ENCODE results near the gene CFAP45. TPM values are rescaled to one million over a fixed set of nuclear protein-coding genes. Genes with fewer than 3 reads are reported as not detected.
A peak's percentile ranks its signal among the peaks of the same experiment; 100 is the strongest.

CFAP45 gene
- total and polyA plus RNA-seq, 2 experiments from 2014 or later = 0.36 TPM; not detected in 1

DNA sequence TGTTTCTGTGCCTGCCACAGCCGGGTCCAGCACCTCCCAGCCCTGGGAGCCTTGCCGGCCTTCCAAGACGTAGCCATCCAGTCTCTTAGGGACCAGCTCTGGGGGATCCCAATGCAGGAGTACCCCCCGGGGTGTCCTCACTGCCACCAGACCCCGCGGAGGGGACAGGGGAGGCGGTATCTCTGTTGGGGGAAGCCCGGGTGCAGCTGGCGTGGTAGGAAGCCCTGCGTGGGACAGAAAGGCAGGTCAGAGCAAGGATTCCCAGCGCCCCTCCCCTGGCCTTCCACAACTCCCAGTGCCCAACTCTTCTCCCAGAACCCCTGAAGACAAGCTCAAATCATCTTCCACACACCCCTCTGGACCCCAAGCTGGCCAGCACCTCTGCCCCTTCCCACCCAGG, 30.3 kb upstream of the CFAP45 start:
- H3K27ac ChIP-seq (ENCODE audit: low read depth) = no peak overlapping the region
- no peaks in the 10 kb centered on the region for H3K4me1 ChIP-seq (ENCODE audit: insufficient read depth)
- no peak overlapping the region for H2AFZ ChIP-seq
- TF ChIP-seq CREB1 (CRISPR knock-in tag; IDR thresholded peaks at IDR 0.05; ENCODE audit: low read depth) (no peak), EZH2 (IDR thresholded peaks at IDR 0.05; ENCODE audit: low read depth, unreplicated experiment) (no peak), POLR2AphosphoS5 (IDR thresholded peaks at IDR 0.05; ENCODE audit: low read depth) (no peak)
- TF ChIP-seq, protein P1, sequence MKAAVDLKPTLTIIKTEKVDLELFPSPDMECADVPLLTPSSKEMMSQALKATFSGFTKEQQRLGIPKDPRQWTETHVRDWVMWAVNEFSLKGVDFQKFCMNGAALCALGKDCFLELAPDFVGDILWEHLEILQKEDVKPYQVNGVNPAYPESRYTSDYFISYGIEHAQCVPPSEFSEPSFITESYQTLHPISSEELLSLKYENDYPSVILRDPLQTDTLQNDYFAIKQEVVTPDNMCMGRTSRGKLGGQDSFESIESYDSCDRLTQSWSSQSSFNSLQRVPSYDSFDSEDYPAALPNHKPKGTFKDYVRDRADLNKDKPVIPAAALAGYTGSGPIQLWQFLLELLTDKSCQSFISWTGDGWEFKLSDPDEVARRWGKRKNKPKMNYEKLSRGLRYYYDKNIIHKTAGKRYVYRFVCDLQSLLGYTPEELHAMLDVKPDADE (IDR thresholded peaks at IDR 0.05) = no peak
- H3K36me3 ChIP-seq (ENCODE audit: insufficient read depth) = 0 out of 2 replicates have a peak, but pooled peaks cover 5% of the 10 kb centered on the region
- no peaks in the 10 kb centered on the region; the same call in 1 of the 2 replicates for H4K20me1 ChIP-seq (replicated peaks; ENCODE audit: insufficient read depth)
- H3K79me2 ChIP-seq (replicated peaks; ENCODE audit: insufficient read depth) = no peaks in the 10 kb centered on the region
- ATAC-seq (no peak), DNase-seq (ENCODE audit: low spot score) (no peak)
- Mint-ChIP-seq H3K36me3 (ENCODE audit: low read depth) (peaks cover 48% of the 10 kb centered on the region), H3K9me3 (no peaks in the 10 kb centered on the region; the same call in 1 of the 3 replicates), H3K27me3 (ENCODE audit: insufficient read depth, low read depth, poor library complexity) (peaks cover 10% of the 10 kb centered on the region), H3K4me1 (peaks cover 16% of the 10 kb centered on the region), H3K4me3 (no peak overlapping the region), H3K27ac (no peak overlapping the region)
- H3K4me3 ChIP-seq = no peak overlapping the region
- H3K4me2 ChIP-seq = no peak overlapping the region
- H3F3A ChIP-seq (replicated peaks; ENCODE audit: low read depth) = no peaks in the 10 kb centered on the region; the same call in 1 of the 2 replicates
- H3K9me2 ChIP-seq (ENCODE audit: insufficient read depth) = no peaks in the 10 kb centered on the region
- peaks cover 2% of the 10 kb centered on the region; the same call in 1 of the 2 replicates for H3K27me3 ChIP-seq (ENCODE audit: insufficient read depth)

DNA sequence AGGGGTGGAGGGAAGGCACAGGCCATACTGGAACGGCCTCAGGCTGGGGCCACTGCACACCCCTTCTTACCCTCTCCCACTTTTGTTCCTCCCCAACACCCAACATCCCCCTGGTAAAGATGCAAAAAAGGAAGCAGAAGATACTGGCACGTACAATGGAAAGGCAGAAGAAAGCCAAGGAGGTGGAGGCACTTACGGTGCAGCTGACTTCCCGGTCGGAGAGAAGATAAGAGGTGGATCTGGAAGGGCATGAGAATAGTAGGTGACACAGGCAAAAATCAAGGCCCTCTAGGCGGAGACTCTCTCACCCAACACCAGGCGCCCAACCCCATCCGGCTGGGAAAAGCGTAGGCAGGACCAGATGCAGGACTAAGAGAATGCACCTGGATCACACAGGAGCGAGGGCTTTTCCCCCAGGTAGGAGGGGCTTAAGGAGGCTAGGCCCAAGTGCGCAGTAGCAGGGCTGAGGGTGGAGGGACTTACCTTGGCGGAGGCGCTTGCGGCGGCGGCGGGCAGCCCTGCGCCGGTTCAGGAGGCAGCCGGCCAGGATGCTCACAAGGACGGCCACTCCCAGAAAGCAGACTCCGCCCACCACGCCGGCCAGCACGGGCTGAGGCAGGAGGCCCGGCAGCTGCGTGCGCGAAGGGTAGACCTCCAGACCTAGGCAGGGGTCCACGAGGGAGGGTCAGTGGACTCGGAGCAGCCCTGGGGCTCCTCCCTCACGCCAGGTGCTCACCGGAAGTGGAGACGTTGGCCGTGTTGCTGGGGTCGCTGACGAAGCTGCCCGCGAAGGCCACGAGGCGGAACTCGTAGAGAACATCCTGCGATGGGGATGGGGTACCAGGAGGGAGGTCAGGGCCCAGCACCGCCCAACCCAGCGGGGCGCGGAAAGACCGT, 29.4 kb upstream of the CFAP45 start:
- H3F3A ChIP-seq (replicated peaks; ENCODE audit: low read depth) = no peaks in the 10 kb centered on the region; the same call in 1 of the 2 replicates
- Mint-ChIP-seq H3K27ac (no peak overlapping the region), H3K4me3 (no peak overlapping the region), H3K36me3 (ENCODE audit: low read depth) (peaks cover 42% of the 10 kb centered on the region), H3K9me3 (no peaks in the 10 kb centered on the region; the same call in 1 of the 3 replicates), H3K4me1 (peaks cover 16% of the 10 kb centered on the region), H3K27me3 (ENCODE audit: insufficient read depth, low read depth, poor library complexity) (peaks cover 16% of the 10 kb centered on the region)
- TF ChIP-seq, protein P2, sequence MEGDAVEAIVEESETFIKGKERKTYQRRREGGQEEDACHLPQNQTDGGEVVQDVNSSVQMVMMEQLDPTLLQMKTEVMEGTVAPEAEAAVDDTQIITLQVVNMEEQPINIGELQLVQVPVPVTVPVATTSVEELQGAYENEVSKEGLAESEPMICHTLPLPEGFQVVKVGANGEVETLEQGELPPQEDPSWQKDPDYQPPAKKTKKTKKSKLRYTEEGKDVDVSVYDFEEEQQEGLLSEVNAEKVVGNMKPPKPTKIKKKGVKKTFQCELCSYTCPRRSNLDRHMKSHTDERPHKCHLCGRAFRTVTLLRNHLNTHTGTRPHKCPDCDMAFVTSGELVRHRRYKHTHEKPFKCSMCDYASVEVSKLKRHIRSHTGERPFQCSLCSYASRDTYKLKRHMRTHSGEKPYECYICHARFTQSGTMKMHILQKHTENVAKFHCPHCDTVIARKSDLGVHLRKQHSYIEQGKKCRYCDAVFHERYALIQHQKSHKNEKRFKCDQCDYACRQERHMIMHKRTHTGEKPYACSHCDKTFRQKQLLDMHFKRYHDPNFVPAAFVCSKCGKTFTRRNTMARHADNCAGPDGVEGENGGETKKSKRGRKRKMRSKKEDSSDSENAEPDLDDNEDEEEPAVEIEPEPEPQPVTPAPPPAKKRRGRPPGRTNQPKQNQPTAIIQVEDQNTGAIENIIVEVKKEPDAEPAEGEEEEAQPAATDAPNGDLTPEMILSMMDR (conservative IDR thresholded peaks at IDR 0.05; ENCODE audit: low read depth in 2 of 2) = no peak
- TF ChIP-seq STAT1 (IDR thresholded peaks at IDR 0.05; ENCODE audit: unreplicated experiment) = no peak
- no peak for TF ChIP-seq POLR2AphosphoS5 (IDR thresholded peaks at IDR 0.05; ENCODE audit: low read depth)
- no peak for TF ChIP-seq ZNF114 (CRISPR knock-in tag; IDR thresholded peaks at IDR 0.05)
- TF ChIP-seq EZH2phosphoT487 (IDR thresholded peaks at IDR 0.05; ENCODE audit: unreplicated experiment) = no peak
- 0 out of 2 replicates have a peak, but pooled peaks cover 5% of the 10 kb centered on the region for H3K36me3 ChIP-seq (ENCODE audit: insufficient read depth)
- no peaks in the 10 kb centered on the region for H3K79me2 ChIP-seq (replicated peaks; ENCODE audit: insufficient read depth)
- H3K4me2 ChIP-seq = no peak overlapping the region
- H3K27ac ChIP-seq (ENCODE audit: low read depth) = no peak overlapping the region
- H3K4me1 ChIP-seq (ENCODE audit: insufficient read depth) = no peaks in the 10 kb centered on the region
- H3K4me3 ChIP-seq = no peak overlapping the region
- ATAC-seq (peak; percentile 26), DNase-seq (ENCODE audit: low spot score) (peak; percentile 83)
- no peaks in the 10 kb centered on the region; the same call in 1 of the 2 replicates for H4K20me1 ChIP-seq (replicated peaks; ENCODE audit: insufficient read depth)
- H3K9me2 ChIP-seq (ENCODE audit: insufficient read depth) = no peaks in the 10 kb centered on the region
- H3K27me3 ChIP-seq (ENCODE audit: insufficient read depth) = peaks cover 10% of the 10 kb centered on the region
- no peak overlapping the region for H2AFZ ChIP-seq

All from GM23338 (cell line).